GM12892 (cell line): ENCODE data around the gene BABAM2.

Experiments
- POLR2A ChIP-seq: IDR thresholded peaks from 2 replicates; pipeline ENCODE4 v1.6.1; 2011; ENCODE audit warnings: low read depth, low read length, control low read depth
- POLR2AphosphoS5 ChIP-seq: IDR thresholded peaks from 2 replicates; pipeline ENCODE4 v1.6.1; 2011; ENCODE audit warnings: low read depth, low read length, control low read depth
- TAF1 ChIP-seq: IDR thresholded peaks from 2 replicates; pipeline ENCODE4 v1.6.1; 2011; ENCODE audit warnings: low read depth, mild to moderate bottlenecking, control low read depth, low read length, borderline replicate concordance

DNA sequence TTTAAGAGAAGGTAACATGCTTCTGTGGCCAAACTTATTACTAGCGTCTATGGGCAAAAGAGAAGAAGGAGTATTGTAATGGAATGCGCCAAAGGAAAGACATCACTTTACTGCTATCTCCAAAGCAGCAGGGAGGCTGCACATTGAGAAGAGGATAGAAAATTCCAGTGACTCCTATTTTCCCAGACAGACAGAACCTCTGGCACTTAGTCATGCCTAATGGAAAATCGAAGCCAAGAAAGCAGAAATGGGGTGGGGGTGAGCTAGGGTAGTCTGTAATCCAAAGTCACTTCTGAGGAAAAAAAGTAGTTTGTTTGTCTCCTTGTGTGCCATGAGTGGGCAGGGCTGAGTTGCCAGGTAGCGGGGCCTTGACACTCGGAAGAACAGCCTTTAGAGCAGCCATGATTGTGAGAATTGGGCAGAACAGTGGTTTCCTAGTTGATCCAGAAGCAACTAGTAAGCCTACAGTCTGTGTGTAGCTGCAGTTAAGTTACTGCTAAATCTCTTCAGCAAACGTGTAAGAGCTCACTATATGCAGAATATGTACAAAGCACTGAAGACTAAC is 422.8 kb downstream of the BABAM2 start:
- TF ChIP-seq POLR2AphosphoS5 (no peak), TAF1 (no peak), POLR2A (no peak)
